ENCODE results near the gene BTRC. TPM values are rescaled to one million over a fixed set of nuclear protein-coding genes. Genes with fewer than 3 reads are reported as not detected.

Gene BTRC
- total RNA-seq, 4 donors from 2014 or later = 9.7 to 16.8 (median 10.7) TPM

DNA sequence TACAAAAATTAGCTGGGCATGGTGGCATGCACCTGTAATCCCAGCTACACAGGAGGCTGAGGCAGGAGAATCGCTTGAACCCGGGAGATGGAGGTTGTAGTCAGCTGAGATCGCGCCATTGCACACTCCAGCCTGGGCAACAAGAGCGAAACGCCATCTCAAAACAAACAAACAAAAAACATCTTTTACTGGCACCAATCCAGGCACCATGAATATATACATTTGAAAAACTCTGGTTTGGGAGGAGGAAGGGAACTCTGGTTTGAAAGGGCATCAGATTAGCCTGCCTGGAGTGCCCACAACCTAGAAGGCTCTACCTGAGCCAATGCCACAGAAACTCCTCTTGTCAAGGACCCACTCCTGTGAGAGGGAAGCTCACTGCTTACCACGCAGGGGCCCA is 218.2 kb downstream of the BTRC start:
- TF ChIP-seq, protein P1, sequence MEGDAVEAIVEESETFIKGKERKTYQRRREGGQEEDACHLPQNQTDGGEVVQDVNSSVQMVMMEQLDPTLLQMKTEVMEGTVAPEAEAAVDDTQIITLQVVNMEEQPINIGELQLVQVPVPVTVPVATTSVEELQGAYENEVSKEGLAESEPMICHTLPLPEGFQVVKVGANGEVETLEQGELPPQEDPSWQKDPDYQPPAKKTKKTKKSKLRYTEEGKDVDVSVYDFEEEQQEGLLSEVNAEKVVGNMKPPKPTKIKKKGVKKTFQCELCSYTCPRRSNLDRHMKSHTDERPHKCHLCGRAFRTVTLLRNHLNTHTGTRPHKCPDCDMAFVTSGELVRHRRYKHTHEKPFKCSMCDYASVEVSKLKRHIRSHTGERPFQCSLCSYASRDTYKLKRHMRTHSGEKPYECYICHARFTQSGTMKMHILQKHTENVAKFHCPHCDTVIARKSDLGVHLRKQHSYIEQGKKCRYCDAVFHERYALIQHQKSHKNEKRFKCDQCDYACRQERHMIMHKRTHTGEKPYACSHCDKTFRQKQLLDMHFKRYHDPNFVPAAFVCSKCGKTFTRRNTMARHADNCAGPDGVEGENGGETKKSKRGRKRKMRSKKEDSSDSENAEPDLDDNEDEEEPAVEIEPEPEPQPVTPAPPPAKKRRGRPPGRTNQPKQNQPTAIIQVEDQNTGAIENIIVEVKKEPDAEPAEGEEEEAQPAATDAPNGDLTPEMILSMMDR (IDR thresholded peaks at IDR 0.05; ENCODE audit: low read depth) = no peak

DNA sequence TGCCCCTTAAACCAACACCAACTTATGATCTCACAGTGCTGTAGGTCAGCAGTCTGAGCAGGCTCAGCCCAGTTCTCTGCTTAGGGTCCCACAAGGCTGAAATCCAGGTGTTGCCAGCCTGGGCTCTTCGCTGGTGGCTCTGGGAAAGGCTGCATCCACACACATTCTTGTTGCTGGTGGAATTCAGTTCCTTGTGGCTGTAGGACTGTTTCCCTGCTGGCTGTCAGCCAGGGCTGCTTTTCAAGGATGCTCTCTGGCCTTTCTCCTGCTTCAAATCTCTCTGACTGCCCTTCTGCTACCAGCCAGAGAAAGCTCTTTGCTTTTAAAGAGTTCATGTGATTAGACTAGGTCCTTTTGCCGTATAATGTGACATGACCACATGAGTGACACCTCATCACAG is 218.8 kb downstream of the BTRC start:
- TF ChIP-seq, protein P1 (IDR thresholded peaks at IDR 0.05; ENCODE audit: low read depth) = no peak

DNA sequence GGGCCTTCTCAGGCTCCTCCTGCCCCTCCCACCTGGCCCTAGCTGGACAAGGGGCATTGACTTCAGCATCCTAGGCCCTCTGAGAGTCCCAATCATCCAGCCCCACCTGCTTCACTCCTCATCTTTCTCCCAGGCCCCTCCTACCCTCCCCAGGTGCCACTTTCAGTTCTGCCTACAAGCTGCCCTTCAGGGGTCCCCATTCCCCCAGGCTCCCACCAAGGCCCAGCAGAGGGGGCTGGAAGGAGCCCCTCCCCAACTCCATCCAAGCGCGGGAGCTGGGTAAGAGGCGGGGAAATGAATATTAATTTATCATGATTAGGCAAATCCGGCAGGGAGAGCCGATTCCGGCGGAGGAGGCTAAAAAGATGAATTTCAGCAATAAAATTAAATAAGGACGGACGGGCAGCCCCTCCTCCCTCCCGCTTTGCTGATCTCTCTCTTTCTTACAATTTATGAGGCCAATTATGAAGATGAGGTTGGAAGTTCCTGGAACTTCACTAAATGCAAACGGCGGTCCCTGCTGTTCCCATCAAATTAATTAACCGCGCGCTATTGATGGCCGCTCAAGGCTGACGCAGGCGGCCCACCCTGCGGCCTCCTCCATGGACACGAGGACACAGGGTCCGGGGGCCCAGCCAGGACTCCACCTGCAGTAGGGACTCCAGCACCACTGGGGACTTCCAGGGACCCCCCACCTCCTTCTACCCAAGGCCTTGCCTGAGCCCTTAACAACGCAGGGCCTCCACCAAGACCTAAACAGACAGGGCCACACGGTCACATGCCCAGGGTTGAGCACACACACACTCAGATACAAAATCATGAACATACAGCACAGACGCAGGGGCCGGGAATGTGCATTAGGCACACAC is 220.2 kb downstream of the BTRC start:
- TF ChIP-seq, protein P1 (IDR thresholded peaks at IDR 0.05; ENCODE audit: low read depth) = no peak

DNA sequence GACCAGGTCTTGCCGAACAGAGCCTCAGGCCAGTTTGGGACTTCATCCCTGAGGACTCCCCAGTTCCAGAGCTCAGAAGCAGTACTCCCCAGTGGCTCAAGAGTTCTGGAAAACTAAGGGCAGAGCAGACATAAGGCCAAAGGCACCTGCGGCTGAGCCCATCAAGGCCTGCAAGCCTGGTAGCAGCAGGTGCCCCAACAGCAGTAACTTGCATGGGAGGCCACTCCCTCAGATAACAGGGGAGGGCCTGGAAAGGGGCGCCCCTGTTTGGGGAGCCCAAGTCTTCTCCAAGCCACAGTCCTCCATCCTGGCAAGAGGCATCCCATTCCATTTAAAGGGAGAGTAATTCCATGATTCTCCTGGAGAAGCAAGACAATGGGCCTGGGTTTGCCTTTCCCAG is 221.1 kb downstream of the BTRC start:
- TF ChIP-seq, protein P1 (IDR thresholded peaks at IDR 0.05; ENCODE audit: low read depth) = no peak

DNA sequence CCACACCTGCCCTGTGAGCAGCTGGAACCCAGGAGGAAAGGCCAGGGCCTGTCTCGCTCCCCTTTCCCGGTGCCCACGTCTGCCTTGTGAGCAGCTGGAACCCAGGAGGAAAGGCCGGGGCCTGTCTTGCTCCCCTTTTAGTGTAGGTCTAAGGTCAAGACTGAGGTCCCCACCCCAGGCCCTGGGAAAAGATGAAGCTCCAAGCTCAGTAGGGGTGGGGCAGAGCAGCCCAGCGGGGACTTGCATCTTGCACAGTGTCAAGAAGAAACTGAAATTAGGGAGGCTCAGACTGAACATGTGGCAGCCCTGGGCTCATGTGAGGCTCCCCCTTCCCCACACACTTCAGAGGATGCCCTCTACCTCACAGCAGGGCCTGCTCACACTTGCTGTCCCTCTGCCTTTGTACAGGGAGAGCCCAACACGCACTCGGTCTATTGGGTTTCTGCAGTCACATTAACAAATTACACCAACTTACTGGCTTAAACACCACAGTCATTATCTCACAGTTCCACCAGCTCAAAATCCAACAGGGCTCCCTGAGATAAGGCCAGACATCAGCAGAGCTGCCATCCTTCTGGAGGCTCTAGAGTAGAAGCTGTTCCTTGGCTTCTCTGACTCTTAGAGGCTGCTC is 221.7 kb downstream of the BTRC start:
- TF ChIP-seq, protein P1 (IDR thresholded peaks at IDR 0.05; ENCODE audit: low read depth) = no peak

DNA sequence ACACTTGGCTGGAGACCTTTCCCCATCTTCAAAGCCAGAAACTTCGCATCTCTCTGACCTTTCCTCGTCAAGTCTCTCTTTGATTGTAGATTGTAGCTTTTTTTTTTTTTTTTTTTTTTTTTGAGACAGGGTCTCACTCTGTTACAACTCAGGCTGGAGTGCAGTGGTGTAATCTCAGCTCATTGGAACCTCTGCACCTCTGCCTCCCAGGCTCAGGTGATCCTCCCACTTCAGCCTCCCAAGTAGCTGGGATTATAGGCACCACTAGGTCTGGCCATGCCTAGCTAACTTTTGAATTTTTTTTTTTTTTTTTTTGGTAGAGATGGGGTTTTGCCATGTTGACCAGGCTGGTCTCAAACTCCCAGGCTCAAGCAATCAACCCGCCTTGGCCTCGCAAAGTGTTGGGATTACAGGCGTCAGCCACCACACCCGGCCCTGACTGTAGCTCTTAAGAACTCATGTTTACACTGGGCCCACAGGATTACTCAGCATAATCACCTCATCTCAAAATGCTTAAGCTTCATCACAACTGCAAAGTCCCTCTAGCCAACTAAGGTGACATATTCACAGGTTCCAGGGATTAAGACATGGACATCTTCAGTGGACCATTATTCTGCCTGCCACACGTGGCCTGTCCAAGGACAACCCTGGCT is 222.4 kb downstream of the BTRC start:
- TF ChIP-seq, protein P1 (IDR thresholded peaks at IDR 0.05; ENCODE audit: low read depth) = no peak

All from subcutaneous adipose tissue (tissue), 4 donors.